GM10266 (cell line): ENCODE results near the gene CRNKL1.

Experiments used
- DNase-seq: peaks from one replicate; pipeline ENCODE4 v3.0.0; 2012; ENCODE audit errors: extremely low spot score
- CTCF ChIP-seq: IDR thresholded peaks from 2 replicates; pipeline ENCODE4 v1.5.1; 2012; ENCODE audit warnings: mild to moderate bottlenecking, low read depth; ENCODE audit not compliant: control insufficient read depth, insufficient read depth; ENCODE audit errors: missing control alignments

The CRNKL1 gene

GRCh38 chr20:20089939-20090338 is 37.7 kb upstream of the CRNKL1 start:
- no peak for DNase-seq
- TF ChIP-seq CTCF = no peak

- DNase-seq = no peak
- TF ChIP-seq CTCF = no peak
These were observed 36.8 kb upstream of the CRNKL1 start for GRCh38 chr20:20089018-20089417.

GRCh38 chr20:20085812-20086211 is 33.5 kb upstream of the CRNKL1 start:
- no peak for TF ChIP-seq CTCF
- DNase-seq = no peak

- TF ChIP-seq CTCF = no peak
- DNase-seq = no peak
These were observed 32.8 kb upstream of the CRNKL1 start for GRCh38 chr20:20085071-20085470.

GRCh38 chr20:20084296-20084752 is 32.1 kb upstream of the CRNKL1 start:
- no peak for DNase-seq
- TF ChIP-seq CTCF = no peak

- TF ChIP-seq CTCF = peak; percentile 35
- peak; percentile 32 for DNase-seq
These were observed 31.5 kb upstream of the CRNKL1 start for GRCh38 chr20:20083807-20084206.

GRCh38 chr20:20079102-20079784 is 27.0 kb upstream of the CRNKL1 start:
- no peak for DNase-seq
- no peak for TF ChIP-seq CTCF
